ENCODE data around the gene DNAI4. TPM values are rescaled to one million over a fixed set of nuclear protein-coding genes. Genes with fewer than 3 reads are reported as not detected.
"Not testable (repeated sequence)": the region's sequence is repeated elsewhere in the genome, so short reads cannot be mapped to it uniquely, and the experiment has no call there.

The DNAI4 gene
- total RNA-seq, 2 experiments from 2014 or later: 1.9 to 10.2 TPM

GRCh38 chr1:66788231-66788939 lies 136.3 kb downstream of the DNAI4 start:
- ChIA-PET POLR2A (interaction anchor here (0.5 to 2.4 kb wide), 7 partner anchors 8 to 952 kb away, joined by 3 to 15 read pairs (median 3); no protein-coding TSS in a partner anchor), CTCF (ENCODE audit: unreplicated experiment) (no interaction called here)
- H3K4me3 ChIP-seq (ENCODE audit: low read depth, low read length, poor library complexity, severe bottlenecking): peak overlapping the region; percentile 18
- H3K36me3 ChIP-seq (ENCODE audit: insufficient read depth, low read length): no peaks in the 10 kb centered on the region
- H3K4me2 ChIP-seq (ENCODE audit: low read length): peak overlapping the region; percentile 69
- intact Hi-C loops (cut with micrococcal nuclease; ENCODE audit: unreplicated experiment): no loop called here
- H3K27ac ChIP-seq (ENCODE audit: low read depth, low read length, poor library complexity, severe bottlenecking): peak overlapping the region; percentile 9
- BruUV-seq (replicated peaks): no TSS peak
- TF ChIP-seq, protein P1, sequence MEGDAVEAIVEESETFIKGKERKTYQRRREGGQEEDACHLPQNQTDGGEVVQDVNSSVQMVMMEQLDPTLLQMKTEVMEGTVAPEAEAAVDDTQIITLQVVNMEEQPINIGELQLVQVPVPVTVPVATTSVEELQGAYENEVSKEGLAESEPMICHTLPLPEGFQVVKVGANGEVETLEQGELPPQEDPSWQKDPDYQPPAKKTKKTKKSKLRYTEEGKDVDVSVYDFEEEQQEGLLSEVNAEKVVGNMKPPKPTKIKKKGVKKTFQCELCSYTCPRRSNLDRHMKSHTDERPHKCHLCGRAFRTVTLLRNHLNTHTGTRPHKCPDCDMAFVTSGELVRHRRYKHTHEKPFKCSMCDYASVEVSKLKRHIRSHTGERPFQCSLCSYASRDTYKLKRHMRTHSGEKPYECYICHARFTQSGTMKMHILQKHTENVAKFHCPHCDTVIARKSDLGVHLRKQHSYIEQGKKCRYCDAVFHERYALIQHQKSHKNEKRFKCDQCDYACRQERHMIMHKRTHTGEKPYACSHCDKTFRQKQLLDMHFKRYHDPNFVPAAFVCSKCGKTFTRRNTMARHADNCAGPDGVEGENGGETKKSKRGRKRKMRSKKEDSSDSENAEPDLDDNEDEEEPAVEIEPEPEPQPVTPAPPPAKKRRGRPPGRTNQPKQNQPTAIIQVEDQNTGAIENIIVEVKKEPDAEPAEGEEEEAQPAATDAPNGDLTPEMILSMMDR (conservative IDR thresholded peaks at IDR 0.05; ENCODE audit: low read length): 0 out of 2 replicates have a peak, but pooled peaks have one; percentile 12
- no peak for TF ChIP-seq EZH2phosphoT487 (IDR thresholded peaks at IDR 0.05; ENCODE audit: borderline replicate concordance, low read depth, low read length)
- H2AFZ ChIP-seq (ENCODE audit: low read length): peak overlapping the region; percentile 93
- no peaks in the 10 kb centered on the region for H3K79me2 ChIP-seq (ENCODE audit: insufficient read depth, low read depth, low read length)
- H3K9me3 ChIP-seq (ENCODE audit: low read length): no peaks in the 10 kb centered on the region
- H4K20me1 ChIP-seq (ENCODE audit: insufficient read depth, low read length): no peaks in the 10 kb centered on the region
- H3K9me2 ChIP-seq (ENCODE audit: insufficient read depth, low read length): no peaks in the 10 kb centered on the region
- H3K4me1 ChIP-seq (ENCODE audit: insufficient read depth, low read length, poor library complexity, severe bottlenecking): peaks cover 20% of the 10 kb centered on the region
- DNase-seq (ENCODE audit: low spot score): peak; percentile 56

DNA sequence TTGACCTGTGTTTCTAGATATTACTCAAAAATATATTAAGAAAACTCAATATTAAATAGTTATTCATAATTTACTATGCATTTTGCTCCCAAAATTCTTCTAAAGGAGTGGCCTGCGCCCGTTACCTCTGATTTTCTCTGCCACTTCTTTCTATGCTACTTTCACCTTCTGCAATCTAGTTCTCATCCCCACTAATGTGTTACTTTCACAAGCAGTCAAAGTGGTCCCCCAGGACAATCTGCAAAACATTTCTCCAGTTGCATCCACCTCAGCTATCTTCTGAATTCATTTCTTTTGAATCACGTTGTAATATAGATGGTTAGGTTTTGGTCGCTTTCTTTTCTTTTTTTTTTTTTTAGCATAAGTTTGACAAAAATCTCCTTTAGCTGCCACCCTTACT lies 137.0 kb downstream of the DNAI4 start:
- intact Hi-C loops (cut with micrococcal nuclease; ENCODE audit: unreplicated experiment): no loop called here
- Histone ChIP-seq H4K20me1 (ENCODE audit: insufficient read depth, low read length) (no peaks in the 10 kb centered on the region), H3K36me3 (ENCODE audit: insufficient read depth, low read length) (no peaks in the 10 kb centered on the region), H3K9me3 (ENCODE audit: low read length) (no peaks in the 10 kb centered on the region), H3K27ac (ENCODE audit: low read depth, low read length, poor library complexity, severe bottlenecking) (peak overlapping the region; percentile 9), H2AFZ (ENCODE audit: low read length) (peak overlapping the region; percentile 93; the same call in 1 of the 2 replicates), H3K4me2 (ENCODE audit: low read length) (peak overlapping the region; percentile 69), H3K4me3 (ENCODE audit: low read depth, low read length, poor library complexity, severe bottlenecking) (no peak overlapping the region), H3K4me1 (ENCODE audit: insufficient read depth, low read length, poor library complexity, severe bottlenecking) (peaks cover 20% of the 10 kb centered on the region), H3K79me2 (ENCODE audit: insufficient read depth, low read depth, low read length) (no peaks in the 10 kb centered on the region), H3K9me2 (ENCODE audit: insufficient read depth, low read length) (no peaks in the 10 kb centered on the region)
- TF ChIP-seq, protein P1 (conservative IDR thresholded peaks at IDR 0.05; ENCODE audit: low read length): no peak
- no peak for TF ChIP-seq EZH2phosphoT487 (IDR thresholded peaks at IDR 0.05; ENCODE audit: borderline replicate concordance, low read depth, low read length)
- ChIA-PET CTCF (ENCODE audit: unreplicated experiment) (no interaction called here), POLR2A (interaction anchor here (0.6 to 2.4 kb wide), 5 partner anchors 9 to 953 kb away, joined by 3 to 15 read pairs (median 3); no protein-coding TSS in a partner anchor)
- no peak for DNase-seq (ENCODE audit: low spot score)
- BruUV-seq (replicated peaks): no TSS peak

DNA sequence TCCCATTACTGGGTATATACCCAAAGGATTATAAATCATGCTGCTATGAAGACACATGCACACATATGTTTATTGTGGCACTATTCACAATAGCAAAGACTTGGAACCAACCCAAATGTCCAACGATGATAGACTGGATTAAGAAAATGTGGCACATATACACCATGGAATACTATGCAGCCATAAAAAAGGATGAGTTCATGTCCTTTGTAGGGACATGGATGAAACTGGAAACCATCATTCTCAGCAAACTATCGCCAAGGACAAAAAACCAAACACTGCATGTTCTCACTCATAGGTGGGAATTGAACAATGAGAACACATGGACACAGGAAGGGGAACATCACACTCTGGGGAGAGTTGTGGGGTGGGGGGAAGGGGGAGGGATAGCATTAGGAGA lies 138.9 kb downstream of the DNAI4 start:
- H3K4me2 ChIP-seq (ENCODE audit: low read length); H3K36me3 ChIP-seq (ENCODE audit: insufficient read depth, low read length); H3K27ac ChIP-seq (ENCODE audit: low read depth, low read length, poor library complexity, severe bottlenecking); H4K20me1 ChIP-seq (ENCODE audit: insufficient read depth, low read length); H3K9me3 ChIP-seq (ENCODE audit: low read length); H3K9me2 ChIP-seq (ENCODE audit: insufficient read depth, low read length); H3K79me2 ChIP-seq (ENCODE audit: insufficient read depth, low read depth, low read length); CTCF ChIA-PET (ENCODE audit: unreplicated experiment); H2AFZ ChIP-seq (ENCODE audit: low read length); H3K4me3 ChIP-seq (ENCODE audit: low read depth, low read length, poor library complexity, severe bottlenecking); DNase-seq (ENCODE audit: low spot score); POLR2A ChIA-PET; BruUV-seq (replicated peaks); intact Hi-C loops (cut with micrococcal nuclease; ENCODE audit: unreplicated experiment): not testable (repeated sequence)
- H3K4me1 ChIP-seq (ENCODE audit: insufficient read depth, low read length, poor library complexity, severe bottlenecking): peaks cover 20% of the 10 kb centered on the region
